ENCODE measurements around the gene NRP1. TPM values are rescaled to one million over a fixed set of nuclear protein-coding genes. Genes with fewer than 3 reads are reported as not detected.
A peak's percentile ranks its signal among the peaks of the same experiment; 100 is the strongest.
"Not testable (repeated sequence)": the region's sequence is repeated elsewhere in the genome, so short reads cannot be mapped to it uniquely, and the experiment has no call there.

NRP1 gene
- total and polyA plus RNA-seq, 8 donors, result 79.8 to 203 (median 164) TPM

GRCh38 chr10:33304423-33305225 lies 29.8 kb downstream of the NRP1 start:
- DNase-seq (no peak), ATAC-seq (no peak)
- Histone ChIP-seq H3K9me3 (no peaks in the 10 kb centered on the region), H3K27ac (no peak overlapping the region), H3K4me1 (peaks cover 10 to 12% of the 10 kb centered on the region in 2 donors), H3K4me3 (no peak overlapping the region), H3K36me3 (no peaks in the 10 kb centered on the region), H3K27me3 (no peaks in the 10 kb centered on the region)
- no peak for TF ChIP-seq CTCF (IDR thresholded peaks at IDR 0.05)
- intact Hi-C loops (cut with DNase I), result no loop called here

- H3K9me3 ChIP-seq, result no peaks in the 10 kb centered on the region
- intact Hi-C loops (cut with DNase I), result no loop called here
- H3K27me3 ChIP-seq, result no peaks in the 10 kb centered on the region
- no peaks in the 10 kb centered on the region for H3K36me3 ChIP-seq
- ATAC-seq (no peak), DNase-seq (no peak)
- TF ChIP-seq CTCF (IDR thresholded peaks at IDR 0.05), result no peak
- peaks cover 6 to 10% of the 10 kb centered on the region in 2 donors for H3K4me1 ChIP-seq
- no peak overlapping the region for H3K27ac ChIP-seq
- H3K4me3 ChIP-seq, result no peak overlapping the region
Observed at GRCh38 chr10:33303988-33304387, 30.5 kb downstream of the NRP1 start.

- intact Hi-C loops (cut with DNase I), result no loop called here
- no peak for DNase-seq
- Histone ChIP-seq H3K4me1 (peaks cover 6 to 10% of the 10 kb centered on the region in 2 donors), H3K4me3 (no peak overlapping the region), H3K36me3 (no peaks in the 10 kb centered on the region), H3K9me3 (no peaks in the 10 kb centered on the region), H3K27ac (peak overlapping the region in 1 of 2 donors; percentile 35), H3K27me3 (no peaks in the 10 kb centered on the region)
- no peak for TF ChIP-seq CTCF (IDR thresholded peaks at IDR 0.05)
- ATAC-seq, result no peak
Observed at GRCh38 chr10:33302208-33302829, 32.1 kb downstream of the NRP1 start.

- no peaks in the 10 kb centered on the region for H3K27me3 ChIP-seq
- no peaks in the 10 kb centered on the region for H3K9me3 ChIP-seq
- no peak for TF ChIP-seq CTCF (IDR thresholded peaks at IDR 0.05)
- H3K27ac ChIP-seq, result peak overlapping the region in 1 of 2 donors; percentile 35
- no peaks in the 10 kb centered on the region for H3K36me3 ChIP-seq
- DNase-seq, result no peak
- H3K4me3 ChIP-seq, result no peak overlapping the region
- intact Hi-C loops (cut with DNase I), result no loop called here
- peaks cover 0 to 6% of the 10 kb centered on the region in 2 donors for H3K4me1 ChIP-seq
- ATAC-seq, result no peak
Observed at GRCh38 chr10:33301097-33301789, 33.2 kb downstream of the NRP1 start.

GRCh38 chr10:33300544-33300943 lies 33.9 kb downstream of the NRP1 start:
- DNase-seq; H3K27me3 ChIP-seq; H3K4me3 ChIP-seq; ATAC-seq; H3K9me3 ChIP-seq; H3K4me1 ChIP-seq; intact Hi-C loops (cut with DNase I); H3K36me3 ChIP-seq: not testable (repeated sequence)
- H3K27ac ChIP-seq, result peak overlapping the region in 1 of 2 donors; percentile 35
